HCT116 (cell line): ENCODE data around the gene CACNA1E. TPM values are rescaled to one million over a fixed set of nuclear protein-coding genes. Genes with fewer than 3 reads are reported as not detected.

Experiments used
- ATAC-seq: fragments of 200-7000 bp; cut with Tn5 transposase; 2 replicates; pipeline ENCODE4 v1.9.1; 2020; ENCODE audit warnings: mild to moderate bottlenecking, moderate library complexity
- BruUV-seq: library from RNA; stranded (reverse); fragments of 400-500 nt; replicated peaks from 2 replicates; lab custom pipeline; 2021; lab: Mats Ljungman, UMichigan
- CTCF ChIA-PET: fragments of 300-600 bp; sonication (Branson Sonifier 250); formaldehyde crosslinking; loops from one replicate; lab custom pipeline; 2021; ENCODE audit warnings: antibody characterized with exemption; lab: Charles Lee
- POLR2A ChIA-PET: fragments of 300-600, 350-600 bp; sonication (Branson Sonifier 250); formaldehyde crosslinking; loops from one replicate; lab custom pipeline; 2021; ENCODE audit warnings: antibody characterized with exemption; lab: Charles Lee
- RAD21 ChIA-PET, 2 experiments: fragments of 300-600 bp; sonication (Branson Sonifier 250); formaldehyde crosslinking; loops; one replicate each; lab custom pipeline; 2023; ENCODE audit warnings: low total read pairs in 2 of 2; ENCODE audit not compliant: uncharacterized antibody in 2 of 2, unreplicated experiment in 2 of 2, low non-redundant PET in 1 of 2; lab: Charles Lee
- DNase-seq: peaks from one replicate; pipeline ENCODE4 v3.0.0-alpha.2; 2010; ENCODE audit warnings: low read depth, low spot score
- H2AFZ ChIP-seq: fragments of 200-600 bp; shearing (Covaris generic), sonication (generic); 2 replicates; pipeline ENCODE4 v1.6.1; 2017; ENCODE audit warnings: low read depth, mixed run types, mixed read lengths, antibody characterized with exemption, low read length; ENCODE audit not compliant: poor library complexity, severe bottlenecking
- H3K27ac ChIP-seq: 2 replicates; pipeline ENCODE4 v1.5.1; 2012; ENCODE audit warnings: low read depth, low read length
- H3K27me3 ChIP-seq: fragments of 200-600 bp; sonication (generic); 2 replicates; pipeline ENCODE4 v1.6.1; 2016; ENCODE audit warnings: mixed run types, low read length, mixed read lengths; ENCODE audit not compliant: insufficient read depth
- H3K36me3 ChIP-seq, 2 experiments: fragments of 200-500 bp in 1 of 2; fragments of 200-600 bp in 1 of 2; sonication (Bioruptor generic) in 1 of 2; sonication (generic) in 1 of 2; 2 replicates each; pipeline versions ENCODE4 v1.5.1 to v1.6.1; 2014 to 2016; ENCODE audit warnings: low read length in 2 of 2, inconsistent platforms in 1 of 2, mixed read lengths in 1 of 2, mixed run types in 1 of 2; ENCODE audit not compliant: insufficient read depth in 2 of 2, control insufficient read depth in 1 of 2
- H3K4me1 ChIP-seq, 2 experiments: fragments of 200-600 bp in 1 of 2; sonication (generic) in 1 of 2; 2 replicates each; pipeline versions ENCODE4 v1.5.1 to v1.6.1; 2012 to 2017; ENCODE audit warnings: low read length in 2 of 2, inconsistent platforms in 1 of 2, mild to moderate bottlenecking in 1 of 2, mixed read lengths in 1 of 2, mixed run types in 1 of 2, moderate library complexity in 1 of 2; ENCODE audit not compliant: insufficient read depth in 2 of 2, control insufficient read depth in 1 of 2
- H3K4me2 ChIP-seq: fragments of 200-600 bp; sonication (generic); 2 replicates; pipeline ENCODE4 v1.6.1; 2017; ENCODE audit warnings: mixed run types, low read length, mixed read lengths
- H3K4me3 ChIP-seq, 2 experiments: fragments of 200-600 bp in 1 of 2; sonication (generic) in 1 of 2; replicated peaks in 1 of 2; 2 replicates each; pipeline ENCODE4 v1.5.1; 2011 to 2016; ENCODE audit warnings: low read length in 2 of 2, control low read depth in 1 of 2, low read depth in 1 of 2, mild to moderate bottlenecking in 1 of 2, mixed read lengths in 1 of 2, mixed run types in 1 of 2
- H3K79me2 ChIP-seq: fragments of 200-600 bp; sonication (generic); 2 replicates; pipeline ENCODE4 v1.6.1; 2017; ENCODE audit warnings: mild to moderate bottlenecking, mixed run types, low read length, moderate library complexity, mixed read lengths; ENCODE audit not compliant: insufficient read depth
- H3K9ac ChIP-seq: fragments of 200-600 bp; sonication (generic); 2 replicates; pipeline ENCODE4 v1.6.1; 2016; ENCODE audit warnings: low read length, mixed read lengths
- H3K9me2 ChIP-seq: fragments of 200-600 bp; sonication (generic), shearing (Covaris generic); 2 replicates; pipeline ENCODE4 v1.6.1; 2017; ENCODE audit warnings: mixed run types, mild to moderate bottlenecking, moderate library complexity; ENCODE audit not compliant: insufficient read depth
- H3K9me3 ChIP-seq, 2 experiments: fragments of 200-500 bp in 1 of 2; fragments of 200-600 bp in 1 of 2; sonication (Bioruptor generic) in 1 of 2; sonication (generic) in 1 of 2; 2 replicates each; pipeline ENCODE4 v1.6.1; 2014 to 2017; ENCODE audit warnings: low read length in 2 of 2, mixed read lengths in 2 of 2, inconsistent platforms in 1 of 2, low read depth in 1 of 2, mild to moderate bottlenecking in 1 of 2, mixed run types in 1 of 2, moderate library complexity in 1 of 2; ENCODE audit not compliant: control insufficient read depth in 1 of 2, insufficient read depth in 1 of 2
- H4K20me1 ChIP-seq: fragments of 200-600 bp; sonication (generic), shearing (Covaris generic); 2 replicates; pipeline ENCODE4 v1.6.1; 2017; ENCODE audit warnings: mixed run types, mild to moderate bottlenecking, moderate library complexity; ENCODE audit not compliant: insufficient read depth
- RAD21 ChIP-seq: IDR thresholded peaks from 2 replicates; pipeline ENCODE4 v1.6.1; 2012; ENCODE audit warnings: low read depth, mild to moderate bottlenecking
- REST ChIP-seq: IDR thresholded peaks from 2 replicates; pipeline ENCODE4 v1.6.1; 2012; ENCODE audit warnings: low read depth
- ZNF274 ChIP-seq: fragments of 200-500 bp; sonication (Bioruptor generic); IDR thresholded peaks from 2 replicates; pipeline ENCODE4 v1.6.1; 2014; ENCODE audit warnings: mild to moderate bottlenecking, low read depth, low read length, inconsistent platforms
- intact Hi-C: fragments of 100-400 bp; cut with micrococcal nuclease; formaldehyde crosslinking; loops from 2 replicates; pipeline ENCODE4 v1.10.0; 2022
- total RNA-seq: library from RNA; stranded (reverse); gene quantifications from one replicate; pipeline ENCODE4 v1.2.1, GENCODE V29; 2021; ENCODE audit not compliant: unreplicated experiment
- TF ChIP-seq, protein P1 (sequence below): IDR thresholded peaks from 2 replicates; pipeline ENCODE4 v1.6.1; 2012

Gene CACNA1E
- total RNA-seq, 1 experiment from 2014 or later, result 0.02 TPM

- ChIA-PET RAD21 (no interaction called here), POLR2A (no interaction called here), CTCF (no interaction called here)
- Histone ChIP-seq H3K4me1 (no peaks in the 10 kb centered on the region), H3K4me3 (no peak overlapping the region), H3K4me2 (no peak overlapping the region), H3K79me2 (no peaks in the 10 kb centered on the region), H3K9me3 (no peaks in the 10 kb centered on the region), H4K20me1 (no peaks in the 10 kb centered on the region), H3K36me3 (no peaks in the 10 kb centered on the region), H3K27me3 (0 out of 2 replicates have a peak, but pooled peaks cover 12% of the 10 kb centered on the region), H3K9me2 (no peaks in the 10 kb centered on the region), H3K9ac (no peak overlapping the region), H3K27ac (no peak overlapping the region), H2AFZ (no peak overlapping the region)
- intact Hi-C loops, result loop anchor here (10.0 kb wide), 1 partner anchor 204 kb away; no protein-coding TSS in a partner anchor
- no TSS peak for BruUV-seq
- DNase-seq (no peak), ATAC-seq (no peak)
- TF ChIP-seq REST (no peak), RAD21 (no peak), ZNF274 (no peak)
- TF ChIP-seq, protein P1, sequence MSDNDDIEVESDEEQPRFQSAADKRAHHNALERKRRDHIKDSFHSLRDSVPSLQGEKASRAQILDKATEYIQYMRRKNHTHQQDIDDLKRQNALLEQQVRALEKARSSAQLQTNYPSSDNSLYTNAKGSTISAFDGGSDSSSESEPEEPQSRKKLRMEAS, result no peak
These were observed 247.3 kb downstream of the CACNA1E start for GRCh38 chr1:181730606-181731005.
